Measurements from ENCODE around the gene PDIA5. TPM values are rescaled to one million over a fixed set of nuclear protein-coding genes. Genes with fewer than 3 reads are reported as not detected.
"Not testable (repeated sequence)": the region's sequence is repeated elsewhere in the genome, so short reads cannot be mapped to it uniquely, and the experiment has no call there.

The PDIA5 gene
- polyA plus RNA-seq, 3 donors: 9.1 to 22.9 (median 11.5) TPM

DNA sequence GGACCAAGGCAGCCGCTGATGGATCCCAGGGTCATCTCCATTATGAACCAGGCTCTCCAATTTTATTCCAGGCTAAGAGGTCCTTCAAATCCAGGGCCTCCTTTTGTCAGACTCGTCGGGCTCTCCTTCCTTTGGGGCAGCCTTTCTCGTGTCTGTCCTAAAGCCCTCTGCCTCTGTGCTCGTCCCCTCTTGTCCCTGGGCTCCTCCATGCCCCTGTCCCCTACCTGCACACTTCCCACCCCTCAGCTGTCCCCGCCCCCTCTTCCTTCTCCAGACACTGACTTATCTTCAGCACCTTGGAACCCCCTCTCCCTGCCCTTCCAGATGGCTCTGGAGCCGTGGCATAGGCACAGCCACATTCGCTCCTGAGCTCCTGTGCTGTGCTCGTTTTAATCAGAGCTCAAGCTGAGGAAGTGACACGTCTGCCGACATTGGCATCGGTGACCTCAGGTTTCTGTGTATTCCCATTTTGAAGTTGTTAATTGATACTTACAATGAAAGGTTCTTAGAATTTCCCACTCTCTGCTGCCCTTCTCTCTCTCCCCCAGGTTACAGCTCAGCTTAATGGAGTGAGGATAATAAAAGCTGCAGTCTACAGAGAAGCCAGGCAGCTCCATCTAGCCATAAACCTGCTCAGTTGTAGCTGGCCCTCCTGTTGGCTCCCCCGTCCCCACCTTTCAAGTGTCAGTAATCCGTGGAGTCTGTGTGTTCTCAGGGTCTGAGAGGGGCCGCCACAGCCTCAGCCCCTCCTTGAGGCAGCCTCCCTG is 83.8 kb downstream of the PDIA5 start:
- WGBS, 3 donors: 93 to 95% (median 94%) methylated on average over 15 of the region's 15 CpGs
- H3K27ac ChIP-seq (ENCODE audit: low read depth, low read length): no peak overlapping the region

- WGBS, 3 donors: 89 to 94% (median 92%) methylated on average over 7 of the region's 7 CpGs
- no peak overlapping the region for H3K27ac ChIP-seq (ENCODE audit: low read depth, low read length)
Measured at GRCh38 chr3:123151251-123151705, 84.5 kb downstream of the PDIA5 start.

DNA sequence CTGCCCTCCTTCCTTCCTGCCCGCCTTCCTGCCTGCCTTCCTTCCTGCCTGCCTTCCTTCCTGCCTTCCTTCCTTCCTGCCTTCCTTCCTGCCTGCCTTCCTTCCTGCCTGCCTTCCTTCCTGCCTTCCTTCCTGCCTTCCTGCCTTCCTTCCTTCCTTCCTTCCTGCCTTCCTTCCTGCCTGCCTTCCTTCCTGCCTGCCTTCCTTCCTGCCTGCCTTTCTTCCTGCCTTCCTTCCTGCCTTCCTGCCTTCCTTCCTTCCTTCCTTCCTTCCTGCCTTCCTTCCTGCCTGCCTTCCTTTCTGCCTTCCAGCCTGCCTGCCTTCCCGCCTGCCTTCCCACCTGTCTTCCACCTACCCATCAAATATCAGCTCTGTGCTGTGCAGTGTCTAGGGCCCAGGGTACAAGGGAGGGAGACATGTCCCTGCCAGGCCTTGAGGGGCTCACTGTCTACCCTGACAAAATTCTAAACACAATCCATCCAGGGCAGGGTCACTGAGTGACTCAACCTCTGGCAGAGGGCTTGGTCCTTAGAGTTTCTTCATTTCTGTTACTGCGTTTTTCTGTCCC is 85.1 kb downstream of the PDIA5 start:
- 72 to 93% (median 82%) methylated on average over 3 of the region's 3 CpGs for WGBS, 3 donors
- H3K27ac ChIP-seq (ENCODE audit: low read depth, low read length): not testable (repeated sequence)

DNA sequence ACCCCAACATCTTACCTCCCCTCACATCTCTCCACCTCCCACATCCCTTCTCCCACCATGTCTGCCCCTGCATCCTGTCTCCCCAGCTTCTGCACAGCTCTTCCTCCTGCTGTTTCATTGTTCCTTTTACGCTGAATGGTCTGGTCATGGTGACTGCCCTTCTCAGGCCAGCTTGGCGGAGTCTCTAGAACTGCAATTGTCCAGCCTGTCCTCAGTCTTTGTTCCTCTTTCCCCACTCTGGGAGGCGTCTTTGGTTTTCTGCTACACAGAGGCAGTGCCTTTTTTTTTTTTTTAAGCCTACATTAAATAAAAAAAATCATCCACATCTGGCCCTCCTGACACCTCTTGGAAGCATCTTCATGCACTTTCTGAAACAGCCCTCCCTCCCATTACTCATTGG is 85.9 kb downstream of the PDIA5 start:
- H3K27ac ChIP-seq (ENCODE audit: low read depth, low read length): no peak overlapping the region
- 85 to 98% (median 88%) methylated on average over 3 of the region's 3 CpGs for WGBS, 3 donors

- H3K27ac ChIP-seq (ENCODE audit: low read depth, low read length): no peak overlapping the region
- 88 to 93% (median 89%) methylated on average over 6 of the region's 6 CpGs for WGBS, 3 donors
Measured at GRCh38 chr3:123153125-123154019, 86.5 kb downstream of the PDIA5 start.

DNA sequence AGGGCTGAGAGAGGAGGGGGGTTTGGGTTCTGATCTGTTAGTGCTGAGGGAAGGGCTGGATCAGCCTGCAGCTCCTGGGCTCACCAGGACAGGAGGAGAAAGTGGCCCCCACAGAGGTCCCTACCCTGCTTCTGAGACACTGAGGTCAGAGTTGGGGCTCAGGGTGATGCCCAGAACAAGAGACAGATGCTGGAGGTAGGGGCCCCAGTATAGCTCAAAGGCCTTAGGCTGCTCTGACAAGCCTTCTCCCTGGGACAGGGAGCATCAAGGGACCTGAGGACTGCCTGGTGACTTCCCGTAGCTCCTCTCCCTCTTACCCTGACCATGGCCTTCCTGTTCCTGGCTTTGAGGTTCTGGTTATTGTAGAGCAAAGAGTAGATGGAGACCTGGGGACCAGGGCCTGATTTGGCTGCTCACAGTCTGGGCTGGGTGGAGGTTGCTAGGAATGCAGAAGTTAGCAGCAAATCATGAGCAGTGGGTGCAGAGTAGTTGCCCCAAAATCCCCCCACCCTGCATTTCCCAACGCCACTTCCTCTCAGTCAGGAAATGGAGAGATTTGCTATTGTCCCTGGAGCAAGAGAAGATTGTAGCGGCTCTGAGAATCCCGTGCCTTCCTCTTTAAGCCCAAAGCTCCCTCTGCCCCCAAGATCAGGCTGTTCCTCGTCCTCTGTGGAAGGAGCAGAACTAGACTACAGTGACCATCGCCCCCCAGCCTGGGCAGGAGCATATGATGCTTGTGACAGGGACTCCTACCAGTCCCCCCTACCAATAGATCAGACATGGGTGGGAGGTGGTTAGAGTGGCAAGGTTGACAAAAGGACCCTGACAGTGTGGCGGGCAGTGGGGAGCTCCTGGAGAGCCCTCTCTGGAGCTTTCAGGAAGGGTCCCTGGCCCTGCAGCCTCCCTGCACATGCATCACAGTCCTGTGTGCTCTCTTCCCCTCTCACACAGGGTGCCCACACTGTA is 87.5 kb downstream of the PDIA5 start:
- 63 to 93% (median 66%) methylated on average over 7 of the region's 7 CpGs for WGBS, 3 donors
- no peak overlapping the region for H3K27ac ChIP-seq (ENCODE audit: low read depth, low read length)

- WGBS, 3 donors: 84 to 92% (median 88%) methylated on average over 9 of the region's 9 CpGs
- H3K27ac ChIP-seq (ENCODE audit: low read depth, low read length): no peak overlapping the region
Measured at GRCh38 chr3:123155471-123156011, 88.7 kb downstream of the PDIA5 start.

DNA sequence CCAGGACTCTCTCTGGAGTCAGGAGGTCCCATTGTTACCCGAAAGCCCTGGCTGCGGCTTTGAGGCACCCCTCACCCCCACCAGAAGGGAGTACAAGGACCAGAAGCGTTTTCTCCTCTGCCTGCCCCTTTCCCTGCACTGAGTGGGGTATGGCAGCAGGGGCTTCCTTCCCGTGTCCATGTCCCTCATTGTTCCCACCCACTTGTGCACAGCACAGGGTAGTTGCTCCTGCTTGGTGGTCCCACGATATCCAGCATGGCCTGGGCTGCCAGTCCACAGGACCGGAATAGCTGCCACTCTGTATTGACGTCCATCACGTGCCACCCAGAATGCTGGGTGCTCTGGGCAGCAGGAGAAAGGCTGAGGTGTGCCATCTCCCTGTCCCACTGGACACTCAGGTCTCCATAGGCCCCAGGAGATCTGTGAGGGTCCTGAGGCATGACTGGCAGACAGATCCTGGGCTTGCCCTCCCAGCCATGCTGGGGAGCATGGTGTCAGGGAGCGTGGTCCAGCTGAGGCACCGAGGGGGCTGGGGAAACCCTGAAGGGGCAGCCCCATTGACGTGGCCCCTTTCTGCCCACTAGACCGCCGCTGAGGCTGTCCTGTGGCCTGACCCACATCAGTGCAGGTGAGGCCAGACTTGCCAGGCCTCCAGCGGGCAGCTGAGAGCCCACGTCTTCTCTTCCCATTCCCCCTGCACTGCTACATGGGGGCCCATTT is 89.6 kb downstream of the PDIA5 start:
- 93 to 95% (median 93%) methylated on average over 15 of the region's 15 CpGs for WGBS, 3 donors
- no peak overlapping the region for H3K27ac ChIP-seq (ENCODE audit: low read depth, low read length)

DNA sequence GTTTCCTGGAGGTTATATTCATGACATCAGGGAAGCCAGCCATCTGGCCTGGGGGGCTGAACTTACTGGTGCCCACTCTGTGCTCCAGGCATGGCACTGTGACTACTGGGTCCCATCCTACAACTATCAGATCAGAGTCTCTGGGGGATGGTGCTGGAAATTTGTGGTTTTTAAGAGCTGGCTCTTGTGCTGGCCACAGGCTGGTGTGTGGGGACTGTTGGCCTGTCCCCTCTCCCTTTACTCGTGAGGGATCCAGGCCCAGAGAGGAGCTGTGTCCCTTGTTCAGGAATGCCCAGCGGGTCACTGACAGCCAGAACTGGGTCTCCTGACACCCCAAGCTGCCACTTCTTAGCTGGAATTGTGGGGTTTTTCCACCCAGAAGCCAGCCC is 90.4 kb downstream of the PDIA5 start:
- no peak overlapping the region for H3K27ac ChIP-seq (ENCODE audit: low read depth, low read length)
- WGBS, 3 donors: 61 to 93% (median 80%) methylated on average over 2 of the region's 2 CpGs

DNA sequence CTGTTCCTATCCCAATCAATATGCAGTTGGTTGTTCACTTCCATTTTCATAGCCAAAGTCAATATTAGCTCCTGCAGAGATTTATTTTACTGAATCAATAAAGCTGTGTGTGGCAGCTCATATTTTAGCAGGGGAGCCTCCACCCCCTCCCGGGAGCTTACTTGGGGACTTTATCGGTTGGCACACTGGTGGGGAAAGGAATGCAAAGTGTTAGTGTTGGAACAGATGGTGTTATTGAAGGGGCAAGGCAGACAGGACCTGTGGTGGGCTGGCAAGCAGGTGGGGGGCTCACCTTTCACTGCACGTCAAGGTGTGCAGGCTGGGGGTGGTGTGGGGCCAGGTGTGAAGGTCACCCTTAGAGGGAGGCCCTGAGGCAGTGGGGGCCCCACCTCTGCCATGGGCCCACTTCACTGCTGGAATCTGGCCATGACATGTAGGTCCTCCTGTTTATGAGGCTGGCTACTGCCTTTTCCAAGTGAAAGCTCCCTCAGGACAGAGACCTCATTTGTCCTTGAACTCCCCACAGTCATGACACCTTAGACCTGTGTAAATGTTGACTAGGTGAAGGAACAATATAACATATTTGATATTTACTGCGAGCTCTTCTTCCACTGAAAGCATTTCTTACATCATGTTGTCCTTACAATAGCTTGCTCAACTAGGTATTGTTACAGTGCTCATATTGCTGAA is 90.9 kb downstream of the PDIA5 start:
- no peak overlapping the region for H3K27ac ChIP-seq (ENCODE audit: low read depth, low read length)
- WGBS, 3 donors: 46 to 90% (median 89%) methylated on average over 4 of the region's 4 CpGs

DNA sequence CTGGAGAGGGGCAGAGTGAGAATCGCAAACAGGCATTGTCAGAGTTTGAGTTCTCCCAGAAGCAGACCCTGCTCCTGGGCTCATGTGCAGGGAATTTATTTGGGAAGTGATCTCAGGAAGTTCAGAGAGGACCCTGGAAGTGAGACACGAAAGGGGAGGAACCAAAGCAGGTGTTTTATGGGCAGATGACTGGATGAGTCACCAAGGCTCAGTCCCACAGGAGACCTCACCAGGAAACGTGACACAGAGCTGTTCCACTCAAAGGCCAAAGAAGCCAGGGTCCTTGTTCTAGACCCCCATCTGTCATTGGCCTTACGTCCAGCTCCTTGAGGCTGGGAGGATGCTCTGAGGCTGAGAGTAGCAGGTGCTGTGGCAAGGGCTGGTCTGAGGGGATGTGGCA is 91.5 kb downstream of the PDIA5 start:
- no peak overlapping the region for H3K27ac ChIP-seq (ENCODE audit: low read depth, low read length)
- WGBS, 3 donors: 79 to 80% (median 79%) methylated on average over 4 of the region's 4 CpGs

GRCh38 chr3:123158899-123159390 is 92.1 kb downstream of the PDIA5 start:
- 97% methylated on average over 10 of the region's 10 CpGs for WGBS, 3 donors
- H3K27ac ChIP-seq (ENCODE audit: low read depth, low read length): no peak overlapping the region

GRCh38 chr3:123159926-123160635 is 93.3 kb downstream of the PDIA5 start:
- no peak overlapping the region for H3K27ac ChIP-seq (ENCODE audit: low read depth, low read length)
- WGBS, 3 donors: 89 to 91% (median 89%) methylated on average over 9 of the region's 9 CpGs

- no peak overlapping the region for H3K27ac ChIP-seq (ENCODE audit: low read depth, low read length)
- 96 to 98% (median 96%) methylated on average over 7 of the region's 7 CpGs for WGBS, 3 donors
Measured at GRCh38 chr3:123161167-123161566, 94.3 kb downstream of the PDIA5 start.

DNA sequence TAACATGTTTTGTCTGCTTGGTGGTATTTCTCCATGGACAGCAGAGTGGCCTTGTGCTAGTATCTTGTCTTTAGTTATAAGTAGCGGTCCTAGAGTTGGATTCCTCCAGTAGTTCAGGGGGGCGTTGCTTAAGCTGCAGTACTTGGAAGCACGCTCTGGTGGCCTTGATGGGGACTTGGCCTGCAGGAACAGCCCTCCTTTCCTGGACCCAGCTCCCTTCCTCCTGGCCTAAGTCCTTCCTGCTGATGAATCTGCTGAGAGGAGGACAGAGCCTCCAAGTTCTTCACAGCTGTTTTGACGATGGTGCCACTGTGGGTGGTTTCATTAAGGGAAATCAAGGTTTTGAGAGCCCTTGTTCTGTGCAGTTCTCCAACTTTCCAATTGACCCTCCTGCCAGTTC is 96.3 kb downstream of the PDIA5 start:
- WGBS, 3 donors: 86 to 96% (median 90%) methylated on average over 4 of the region's 4 CpGs
- H3K27ac ChIP-seq (ENCODE audit: low read depth, low read length): no peak overlapping the region

- 95 to 100% (median 96%) methylated on average over 1 of the region's 1 CpG for WGBS, 3 donors
- no peak overlapping the region for H3K27ac ChIP-seq (ENCODE audit: low read depth, low read length)
Measured at GRCh38 chr3:123165163-123165562, 98.3 kb downstream of the PDIA5 start.
